Measurements from ENCODE around the gene MANSC1. TPM values are rescaled to one million over a fixed set of nuclear protein-coding genes. Genes with fewer than 3 reads are reported as not detected.
A peak's percentile ranks its signal among the peaks of the same experiment; 100 is the strongest.
"Not testable (repeated sequence)": the region's sequence is repeated elsewhere in the genome, so short reads cannot be mapped to it uniquely, and the experiment has no call there.

The MANSC1 gene
- total RNA-seq, 1 experiment from 2014 or later: 0.55 TPM

- no peak for DNase-seq (ENCODE audit: low spot score)
These were observed 15.9 kb upstream of the MANSC1 start for GRCh38 chr12:12365931-12366431.

GRCh38 chr12:12365446-12365802 lies 15.4 kb upstream of the MANSC1 start:
- no peak for DNase-seq (ENCODE audit: low spot score)

- no peak for DNase-seq (ENCODE audit: low spot score)
These were observed 14.9 kb upstream of the MANSC1 start for GRCh38 chr12:12364787-12365445.

- no peak for DNase-seq (ENCODE audit: low spot score)
These were observed 8.5 kb upstream of the MANSC1 start for GRCh38 chr12:12358528-12358927.

- DNase-seq (ENCODE audit: low spot score): no peak
These were observed 7.8 kb upstream of the MANSC1 start for GRCh38 chr12:12357719-12358461.

GRCh38 chr12:12356896-12357718 lies 7.1 kb upstream of the MANSC1 start, which contains the start of gene BORCS5:
Gene BORCS5, plus strand, starts transcription at chr12:12357078. Its CDS starts 374 bp downstream, at chr12:12357452.
- peak; percentile 80 for DNase-seq (ENCODE audit: low spot score)

GRCh38 chr12:12356467-12356895 lies 6.4 kb upstream of the MANSC1 start:
- no peak for DNase-seq (ENCODE audit: low spot score)

GRCh38 chr12:12353807-12354206 lies 3.8 kb upstream of the MANSC1 start:
- no peak for DNase-seq (ENCODE audit: low spot score)

GRCh38 chr12:12353276-12353675 lies 3.2 kb upstream of the MANSC1 start:
- DNase-seq (ENCODE audit: low spot score): no peak

GRCh38 chr12:12351468-12352185 lies 1.6 kb upstream of the MANSC1 start:
- DNase-seq (ENCODE audit: low spot score): not testable (repeated sequence)

GRCh38 chr12:12350868-12351463 lies 924 bp upstream of the MANSC1 start:
- DNase-seq (ENCODE audit: low spot score): no peak

- peak; percentile 16 for DNase-seq (ENCODE audit: low spot score)
These were observed 11.4 kb downstream of the MANSC1 start for GRCh38 chr12:12338527-12339168.

- no peak for DNase-seq (ENCODE audit: low spot score)
These were observed 13.5 kb downstream of the MANSC1 start for GRCh38 chr12:12336511-12336910.

GRCh38 chr12:12336049-12336411 lies 14.0 kb downstream of the MANSC1 start:
- DNase-seq (ENCODE audit: low spot score): no peak

- DNase-seq (ENCODE audit: low spot score): peak; percentile 32
These were observed 15.5 kb downstream of the MANSC1 start for GRCh38 chr12:12334367-12335040.

GRCh38 chr12:12333407-12334366 lies 16.4 kb downstream of the MANSC1 start:
- peak; percentile 81 for DNase-seq (ENCODE audit: low spot score)

- no peak for DNase-seq (ENCODE audit: low spot score)
These were observed 18.1 kb downstream of the MANSC1 start for GRCh38 chr12:12331896-12332295.

GRCh38 chr12:12331244-12331771 lies 18.7 kb downstream of the MANSC1 start:
- no peak for DNase-seq (ENCODE audit: low spot score)

GRCh38 chr12:12327802-12328201 lies 22.2 kb downstream of the MANSC1 start:
- DNase-seq (ENCODE audit: low spot score): peak; percentile 60

Data from A172 (cell line).